ENCODE measurements around the gene RAMP1. TPM values are rescaled to one million over a fixed set of nuclear protein-coding genes. Genes with fewer than 3 reads are reported as not detected.
"Not testable (repeated sequence)": the region's sequence is repeated elsewhere in the genome, so short reads cannot be mapped to it uniquely, and the experiment has no call there.

RAMP1 gene
- polyA plus RNA-seq, 1 donor from 2014 or later, result 25.5 TPM

DNA sequence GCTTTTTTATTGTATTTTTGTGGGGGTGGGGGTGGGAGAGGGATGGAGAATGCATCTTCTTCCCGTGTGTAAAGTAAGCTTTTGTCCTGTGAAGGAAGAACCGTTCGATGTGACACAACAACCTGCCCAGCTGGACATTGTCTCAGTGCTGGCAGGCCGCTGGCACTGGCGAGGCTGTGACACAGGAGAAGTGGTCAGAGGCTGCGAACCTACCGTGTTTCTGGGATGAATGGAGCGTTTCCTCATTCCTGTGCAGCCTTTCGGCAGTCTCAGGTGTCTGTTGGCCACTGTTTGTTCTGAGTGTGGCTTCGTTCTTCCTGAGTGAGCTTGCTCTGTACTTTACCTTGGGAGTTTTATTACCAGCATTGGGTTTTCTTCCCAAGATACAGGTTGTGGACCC, 8.0 kb downstream of the RAMP1 start:
- no peaks in the 10 kb centered on the region for H3K9me2 ChIP-seq (ENCODE audit: insufficient read depth, low read length)
- no peak overlapping the region for H2AFZ ChIP-seq (ENCODE audit: low read depth, low read length)
- no peaks in the 10 kb centered on the region for H4K20me1 ChIP-seq (ENCODE audit: insufficient read depth)
- TF ChIP-seq EZH2 (IDR thresholded peaks at IDR 0.05; ENCODE audit: borderline replicate concordance, insufficient read depth, low read length, poor library complexity, severe bottlenecking) (no peak), SMC3 (conservative IDR thresholded peaks at IDR 0.05; ENCODE audit: poor library complexity) (no peak), MXI1 (conservative IDR thresholded peaks at IDR 0.05; ENCODE audit: poor library complexity, severe bottlenecking) (no peak), EP300 (conservative IDR thresholded peaks at IDR 0.05; ENCODE audit: poor library complexity, severe bottlenecking) (no peak), RAD21 (conservative IDR thresholded peaks at IDR 0.05) (no peak), REST (IDR thresholded peaks at IDR 0.05; ENCODE audit: borderline replicate concordance) (no peak), TAF1 (IDR thresholded peaks at IDR 0.05; ENCODE audit: low read depth) (no peak), POLR2AphosphoS5 (IDR thresholded peaks at IDR 0.05) (no peak)
- TF ChIP-seq, protein P1, sequence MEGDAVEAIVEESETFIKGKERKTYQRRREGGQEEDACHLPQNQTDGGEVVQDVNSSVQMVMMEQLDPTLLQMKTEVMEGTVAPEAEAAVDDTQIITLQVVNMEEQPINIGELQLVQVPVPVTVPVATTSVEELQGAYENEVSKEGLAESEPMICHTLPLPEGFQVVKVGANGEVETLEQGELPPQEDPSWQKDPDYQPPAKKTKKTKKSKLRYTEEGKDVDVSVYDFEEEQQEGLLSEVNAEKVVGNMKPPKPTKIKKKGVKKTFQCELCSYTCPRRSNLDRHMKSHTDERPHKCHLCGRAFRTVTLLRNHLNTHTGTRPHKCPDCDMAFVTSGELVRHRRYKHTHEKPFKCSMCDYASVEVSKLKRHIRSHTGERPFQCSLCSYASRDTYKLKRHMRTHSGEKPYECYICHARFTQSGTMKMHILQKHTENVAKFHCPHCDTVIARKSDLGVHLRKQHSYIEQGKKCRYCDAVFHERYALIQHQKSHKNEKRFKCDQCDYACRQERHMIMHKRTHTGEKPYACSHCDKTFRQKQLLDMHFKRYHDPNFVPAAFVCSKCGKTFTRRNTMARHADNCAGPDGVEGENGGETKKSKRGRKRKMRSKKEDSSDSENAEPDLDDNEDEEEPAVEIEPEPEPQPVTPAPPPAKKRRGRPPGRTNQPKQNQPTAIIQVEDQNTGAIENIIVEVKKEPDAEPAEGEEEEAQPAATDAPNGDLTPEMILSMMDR (IDR thresholded peaks at IDR 0.05; ENCODE audit: poor library complexity, severe bottlenecking), result no peak
- H3K4me3 ChIP-seq (ENCODE audit: low read length), result no peak overlapping the region
- H3K36me3 ChIP-seq (ENCODE audit: insufficient read depth, low read length), result no peaks in the 10 kb centered on the region
- H3K27ac ChIP-seq (ENCODE audit: low read length), result no peak overlapping the region
- H3F3A ChIP-seq (ENCODE audit: insufficient read depth, low read length, poor library complexity, severe bottlenecking), result no peaks in the 10 kb centered on the region
- H3K9ac ChIP-seq (ENCODE audit: low read length), result no peak overlapping the region
- H3K4me2 ChIP-seq (ENCODE audit: low read length), result no peak overlapping the region
- no peaks in the 10 kb centered on the region for H3K27me3 ChIP-seq (ENCODE audit: insufficient read depth, low read depth, low read length)
- no peaks in the 10 kb centered on the region for H3K9me3 ChIP-seq (ENCODE audit: low read length)
- H3K79me2 ChIP-seq (replicated peaks; ENCODE audit: insufficient read depth, low read length), result no peaks in the 10 kb centered on the region

GRCh38 chr2:237868074-237868473, 8.7 kb downstream of the RAMP1 start:
- not testable (repeated sequence) for H3K9me2 ChIP-seq (ENCODE audit: insufficient read depth, low read length); H3K4me3 ChIP-seq (ENCODE audit: low read length); H3K27ac ChIP-seq (ENCODE audit: low read length); H3K36me3 ChIP-seq (ENCODE audit: insufficient read depth, low read length); H3K27me3 ChIP-seq (ENCODE audit: insufficient read depth, low read depth, low read length); H4K20me1 ChIP-seq (ENCODE audit: insufficient read depth); H3K9me3 ChIP-seq (ENCODE audit: low read length); H3K4me2 ChIP-seq (ENCODE audit: low read length); H3F3A ChIP-seq (ENCODE audit: insufficient read depth, low read length, poor library complexity, severe bottlenecking); H3K9ac ChIP-seq (ENCODE audit: low read length); H3K79me2 ChIP-seq (replicated peaks; ENCODE audit: insufficient read depth, low read length); H2AFZ ChIP-seq (ENCODE audit: low read depth, low read length)
